HL-60 (cell line): ENCODE results near the gene PRDM8.

ENCODE experiments used
- TF ChIP-seq, protein P1 (sequence below): IDR thresholded peaks from one replicate; pipeline ENCODE4 v1.5.1; 2011; ENCODE audit warnings: low read length, control low read depth, inconsistent platforms; ENCODE audit not compliant: insufficient read depth
- TF ChIP-seq, protein P2 (sequence below): IDR thresholded peaks from 2 replicates; pipeline ENCODE4 v1.6.1; 2012; ENCODE audit warnings: low read depth; ENCODE audit not compliant: insufficient replicate concordance

DNA sequence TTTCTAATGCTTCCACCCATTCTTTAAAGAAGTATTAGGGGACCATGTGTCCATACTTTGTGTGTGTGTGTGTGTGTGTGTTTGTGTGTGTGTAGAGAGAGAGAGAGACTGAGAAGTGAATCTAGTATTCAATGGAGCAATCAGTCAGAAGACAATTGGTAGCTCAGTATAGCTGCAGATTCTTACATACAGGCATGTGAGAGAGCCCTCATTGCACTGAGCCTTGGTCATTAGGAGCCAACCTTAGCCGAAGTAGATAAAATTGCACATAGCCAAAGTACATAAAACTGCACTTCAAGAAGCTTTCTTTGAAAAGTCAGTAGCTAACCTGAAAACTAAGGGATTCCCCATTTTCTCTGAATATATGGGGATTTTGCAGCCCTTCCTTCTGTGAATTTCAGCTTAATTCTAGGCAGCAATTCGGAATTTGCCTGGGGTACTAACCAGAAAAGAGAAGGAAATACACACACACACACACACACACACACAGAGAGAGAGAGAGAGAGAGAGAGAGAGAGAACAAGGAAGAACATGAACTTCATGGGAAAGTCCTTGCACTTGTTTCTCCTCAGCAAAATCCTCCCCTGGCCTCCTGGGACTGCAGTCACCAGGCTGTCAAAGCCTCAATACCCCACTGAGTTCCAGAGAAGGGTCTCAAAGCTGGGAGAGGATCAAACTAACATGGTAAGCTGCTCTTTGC, 1.7 kb upstream of the PRDM8 start:
- TF ChIP-seq, protein P1, sequence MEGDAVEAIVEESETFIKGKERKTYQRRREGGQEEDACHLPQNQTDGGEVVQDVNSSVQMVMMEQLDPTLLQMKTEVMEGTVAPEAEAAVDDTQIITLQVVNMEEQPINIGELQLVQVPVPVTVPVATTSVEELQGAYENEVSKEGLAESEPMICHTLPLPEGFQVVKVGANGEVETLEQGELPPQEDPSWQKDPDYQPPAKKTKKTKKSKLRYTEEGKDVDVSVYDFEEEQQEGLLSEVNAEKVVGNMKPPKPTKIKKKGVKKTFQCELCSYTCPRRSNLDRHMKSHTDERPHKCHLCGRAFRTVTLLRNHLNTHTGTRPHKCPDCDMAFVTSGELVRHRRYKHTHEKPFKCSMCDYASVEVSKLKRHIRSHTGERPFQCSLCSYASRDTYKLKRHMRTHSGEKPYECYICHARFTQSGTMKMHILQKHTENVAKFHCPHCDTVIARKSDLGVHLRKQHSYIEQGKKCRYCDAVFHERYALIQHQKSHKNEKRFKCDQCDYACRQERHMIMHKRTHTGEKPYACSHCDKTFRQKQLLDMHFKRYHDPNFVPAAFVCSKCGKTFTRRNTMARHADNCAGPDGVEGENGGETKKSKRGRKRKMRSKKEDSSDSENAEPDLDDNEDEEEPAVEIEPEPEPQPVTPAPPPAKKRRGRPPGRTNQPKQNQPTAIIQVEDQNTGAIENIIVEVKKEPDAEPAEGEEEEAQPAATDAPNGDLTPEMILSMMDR: no peak
- TF ChIP-seq, protein P2, sequence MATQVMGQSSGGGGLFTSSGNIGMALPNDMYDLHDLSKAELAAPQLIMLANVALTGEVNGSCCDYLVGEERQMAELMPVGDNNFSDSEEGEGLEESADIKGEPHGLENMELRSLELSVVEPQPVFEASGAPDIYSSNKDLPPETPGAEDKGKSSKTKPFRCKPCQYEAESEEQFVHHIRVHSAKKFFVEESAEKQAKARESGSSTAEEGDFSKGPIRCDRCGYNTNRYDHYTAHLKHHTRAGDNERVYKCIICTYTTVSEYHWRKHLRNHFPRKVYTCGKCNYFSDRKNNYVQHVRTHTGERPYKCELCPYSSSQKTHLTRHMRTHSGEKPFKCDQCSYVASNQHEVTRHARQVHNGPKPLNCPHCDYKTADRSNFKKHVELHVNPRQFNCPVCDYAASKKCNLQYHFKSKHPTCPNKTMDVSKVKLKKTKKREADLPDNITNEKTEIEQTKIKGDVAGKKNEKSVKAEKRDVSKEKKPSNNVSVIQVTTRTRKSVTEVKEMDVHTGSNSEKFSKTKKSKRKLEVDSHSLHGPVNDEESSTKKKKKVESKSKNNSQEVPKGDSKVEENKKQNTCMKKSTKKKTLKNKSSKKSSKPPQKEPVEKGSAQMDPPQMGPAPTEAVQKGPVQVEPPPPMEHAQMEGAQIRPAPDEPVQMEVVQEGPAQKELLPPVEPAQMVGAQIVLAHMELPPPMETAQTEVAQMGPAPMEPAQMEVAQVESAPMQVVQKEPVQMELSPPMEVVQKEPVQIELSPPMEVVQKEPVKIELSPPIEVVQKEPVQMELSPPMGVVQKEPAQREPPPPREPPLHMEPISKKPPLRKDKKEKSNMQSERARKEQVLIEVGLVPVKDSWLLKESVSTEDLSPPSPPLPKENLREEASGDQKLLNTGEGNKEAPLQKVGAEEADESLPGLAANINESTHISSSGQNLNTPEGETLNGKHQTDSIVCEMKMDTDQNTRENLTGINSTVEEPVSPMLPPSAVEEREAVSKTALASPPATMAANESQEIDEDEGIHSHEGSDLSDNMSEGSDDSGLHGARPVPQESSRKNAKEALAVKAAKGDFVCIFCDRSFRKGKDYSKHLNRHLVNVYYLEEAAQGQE: no peak
